ENCODE data around the gene SLC3A2.

- no peak for TF ChIP-seq CTCF (IDR thresholded peaks at IDR 0.05)
- TF ChIP-seq POLR2A (IDR thresholded peaks at IDR 0.05) = no peak
Observed at GRCh38 chr11:62925745-62926679, 45.3 kb downstream of the SLC3A2 start.

Data from uterus (tissue), 2 donors.